Erythroblast (primary cell): ENCODE data around the gene ERICH6B.

Experiments
- DNase-seq, 2 experiments: peaks; one replicate each; lab custom pipeline; 2025; lab: John Stamatoyannopoulos, UW
- GATA1 ChIP-seq: IDR thresholded peaks from 2 replicates; pipeline ENCODE4 v1.6.1; 2011; ENCODE audit warnings: low read depth, mild to moderate bottlenecking, control low read depth, low read length, moderate library complexity
- POLR2A ChIP-seq: IDR thresholded peaks from 2 replicates; pipeline ENCODE4 v1.6.1; 2011; ENCODE audit warnings: mild to moderate bottlenecking, low read length

Gene ERICH6B

DNA sequence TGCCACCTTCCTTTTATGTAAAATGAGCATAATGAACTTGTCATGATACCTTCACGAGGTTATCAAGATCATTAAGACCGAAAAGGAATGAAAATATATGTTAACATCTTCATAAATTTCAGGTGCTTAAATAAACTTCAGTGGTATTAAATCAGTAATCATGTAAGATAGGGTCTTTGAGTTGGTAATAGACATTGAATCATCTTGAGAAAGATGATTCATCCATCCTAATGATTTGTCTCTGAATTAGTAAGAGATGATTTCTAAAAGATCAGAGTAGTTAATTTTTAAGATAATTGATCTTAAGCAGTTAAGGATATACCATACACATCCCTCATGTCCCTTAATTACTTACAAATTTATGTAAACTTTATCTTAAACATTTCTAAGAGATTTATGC is 98.8 kb downstream of the ERICH6B start:
- TF ChIP-seq POLR2A (no peak), GATA1 (no peak)

DNA sequence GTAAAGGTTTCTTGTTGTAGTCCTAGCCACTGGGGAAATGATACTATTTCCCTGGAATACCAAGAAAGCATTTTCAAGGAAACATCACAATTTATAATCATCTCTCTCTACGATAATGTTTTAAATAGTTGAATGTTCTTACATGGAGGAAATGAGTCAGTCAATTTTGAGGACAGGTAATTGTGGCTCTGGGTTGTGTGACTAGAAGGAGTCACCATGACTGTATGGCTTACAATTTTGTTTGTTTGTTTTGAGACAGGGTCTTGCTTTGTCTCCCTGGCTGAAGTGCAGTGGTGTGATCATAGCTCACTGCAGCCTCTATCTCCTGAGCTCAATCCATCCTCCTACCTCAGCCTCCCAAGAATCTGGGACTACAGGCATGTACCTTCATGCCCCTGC is 103.4 kb downstream of the ERICH6B start:
- TF ChIP-seq POLR2A (no peak), GATA1 (no peak)
- no peak for DNase-seq

More for the DNA sequence above, 98.8 kb downstream of the ERICH6B start:
- no peak for DNase-seq

DNA sequence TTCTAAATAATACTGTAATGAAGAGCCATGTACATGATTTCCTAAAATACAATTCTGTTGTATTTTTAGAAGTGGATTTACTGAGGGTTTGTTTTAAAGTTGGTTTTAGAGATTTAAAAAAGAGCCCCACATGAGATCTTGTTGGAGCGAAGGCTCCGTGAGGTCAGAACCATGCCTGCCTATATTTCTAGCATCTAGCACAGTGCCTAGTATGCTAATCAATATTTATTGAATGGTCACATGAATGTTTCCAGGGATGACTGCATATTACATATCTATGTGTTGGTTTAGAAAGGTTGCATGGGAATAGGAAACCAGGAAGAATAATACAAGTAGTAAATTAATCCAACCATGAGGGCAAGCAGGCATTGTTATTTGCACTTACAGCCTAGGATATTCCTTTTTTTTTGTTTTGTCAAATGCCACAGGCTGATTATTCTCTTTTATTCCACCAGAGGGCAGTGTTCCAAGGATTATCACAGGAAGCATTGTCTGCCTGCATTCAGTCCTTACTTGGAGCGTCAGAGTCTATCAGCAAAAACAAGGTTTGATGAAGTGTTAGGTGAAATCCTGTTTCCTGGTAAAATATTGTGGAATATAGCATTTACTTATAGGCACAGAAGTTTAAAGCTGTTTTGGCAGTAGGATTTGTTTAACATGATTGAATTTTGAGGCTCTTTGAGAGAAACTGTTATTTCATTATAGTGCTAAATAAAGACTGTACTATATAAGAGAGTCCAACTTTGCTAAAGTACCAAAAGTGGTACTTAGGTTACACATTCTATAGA is 104.0 kb downstream of the ERICH6B start:
- TF ChIP-seq GATA1 (no peak), POLR2A (no peak)
- DNase-seq: peak; percentile 65 to 73

DNA sequence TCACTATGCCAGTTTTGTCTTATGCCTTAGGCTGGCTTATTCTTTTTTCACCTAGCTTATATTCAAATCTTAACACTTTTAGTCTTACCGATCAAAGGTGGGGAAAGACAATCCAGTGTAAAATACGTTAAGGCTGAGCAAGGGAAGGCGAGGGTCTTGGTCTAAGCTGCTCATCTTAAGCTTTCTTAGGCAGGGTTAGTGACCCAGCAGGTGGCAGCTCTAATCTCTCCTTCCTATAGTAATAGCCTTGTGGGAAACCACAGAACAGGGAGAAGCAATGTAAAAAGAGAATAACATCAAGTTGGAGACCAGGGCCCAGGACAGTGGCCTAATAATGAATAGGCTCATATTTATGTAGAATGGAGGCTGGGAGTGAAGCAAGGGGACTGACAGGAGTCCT is 104.9 kb downstream of the ERICH6B start:
- TF ChIP-seq POLR2A (no peak), GATA1 (no peak)

DNA sequence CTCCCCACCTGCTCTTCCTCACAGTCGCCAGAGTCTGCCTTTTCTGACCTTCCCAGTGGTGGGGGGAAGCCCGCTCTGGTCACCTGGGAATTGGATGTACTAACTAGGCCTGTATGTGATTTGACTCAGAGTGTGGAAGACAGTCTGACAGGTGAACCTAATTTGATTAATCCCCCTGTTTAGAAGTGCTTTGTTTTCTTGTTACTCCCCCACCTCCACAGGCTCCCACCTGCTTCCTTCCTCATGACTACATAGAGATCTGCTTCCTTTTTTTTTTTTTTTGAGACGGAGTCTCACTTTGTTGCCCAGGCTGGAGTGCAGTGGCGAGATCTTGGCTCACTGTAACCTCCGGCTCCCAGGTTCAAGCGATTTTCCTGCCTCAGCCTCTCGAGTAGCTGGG is 106.8 kb downstream of the ERICH6B start:
- TF ChIP-seq POLR2A (no peak), GATA1 (no peak)
- DNase-seq: no peak

More for the DNA sequence above, 104.9 kb downstream of the ERICH6B start:
- no peak for DNase-seq

DNA sequence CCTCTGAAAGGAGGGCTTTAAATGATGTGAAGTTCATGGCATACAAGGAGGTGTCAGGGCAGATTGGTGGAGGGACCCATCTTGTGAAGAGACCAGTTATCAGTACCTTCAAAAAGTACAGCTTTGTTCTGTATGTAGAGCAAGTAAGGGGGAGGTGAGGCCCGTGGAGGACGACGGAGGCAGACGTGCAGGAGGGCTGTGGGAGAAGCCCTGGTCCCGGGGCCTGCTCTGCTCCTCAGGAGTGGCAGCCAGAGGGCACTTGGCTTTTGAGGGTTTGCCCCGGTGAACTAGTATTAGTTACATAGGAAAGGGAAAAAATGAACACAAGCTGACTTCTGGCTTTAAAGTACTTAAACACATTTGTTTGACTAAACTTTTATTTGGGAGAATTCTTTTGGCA is 108.7 kb downstream of the ERICH6B start:
- DNase-seq: no peak
- no peak for TF ChIP-seq GATA1
- TF ChIP-seq POLR2A: no peak

DNA sequence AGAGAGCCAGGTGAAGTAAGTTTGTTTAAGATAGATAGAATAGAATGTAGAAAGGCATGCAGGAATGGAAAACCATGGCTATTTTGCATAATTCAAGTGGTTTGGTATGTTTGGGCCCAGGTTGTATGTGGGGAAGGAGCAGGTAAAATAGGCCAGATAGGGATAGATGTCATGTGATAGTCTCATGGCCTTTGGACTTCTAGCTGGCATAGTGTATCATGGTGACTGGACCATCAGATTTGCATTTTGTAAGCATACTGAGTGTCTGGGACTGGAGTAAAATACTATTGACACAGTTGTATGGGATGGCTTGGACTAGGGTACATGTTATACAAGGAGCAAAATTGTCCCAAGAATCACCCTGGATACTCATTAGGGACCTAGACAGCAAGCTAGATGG is 111.9 kb downstream of the ERICH6B start:
- no peak for DNase-seq
- TF ChIP-seq GATA1 (no peak), POLR2A (no peak)

DNA sequence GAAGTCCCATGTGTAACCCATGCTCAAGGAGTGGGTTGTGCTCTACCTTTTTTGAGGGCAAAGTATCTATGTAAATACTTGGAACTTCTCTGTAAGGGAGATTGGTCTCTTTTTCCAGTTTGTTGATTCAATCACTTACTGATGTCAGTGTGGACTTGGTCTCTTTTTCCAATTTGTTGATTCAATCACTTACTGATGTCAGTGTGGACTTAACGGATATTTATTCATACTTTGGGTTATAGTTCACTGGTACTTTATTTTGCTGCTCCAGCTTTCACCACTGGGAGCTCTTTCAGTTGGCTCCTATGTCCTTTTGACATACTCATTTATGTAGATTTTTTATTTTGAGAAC is 114.4 kb downstream of the ERICH6B start:
- DNase-seq: no peak
- no peak for TF ChIP-seq GATA1
- TF ChIP-seq POLR2A: no peak

DNA sequence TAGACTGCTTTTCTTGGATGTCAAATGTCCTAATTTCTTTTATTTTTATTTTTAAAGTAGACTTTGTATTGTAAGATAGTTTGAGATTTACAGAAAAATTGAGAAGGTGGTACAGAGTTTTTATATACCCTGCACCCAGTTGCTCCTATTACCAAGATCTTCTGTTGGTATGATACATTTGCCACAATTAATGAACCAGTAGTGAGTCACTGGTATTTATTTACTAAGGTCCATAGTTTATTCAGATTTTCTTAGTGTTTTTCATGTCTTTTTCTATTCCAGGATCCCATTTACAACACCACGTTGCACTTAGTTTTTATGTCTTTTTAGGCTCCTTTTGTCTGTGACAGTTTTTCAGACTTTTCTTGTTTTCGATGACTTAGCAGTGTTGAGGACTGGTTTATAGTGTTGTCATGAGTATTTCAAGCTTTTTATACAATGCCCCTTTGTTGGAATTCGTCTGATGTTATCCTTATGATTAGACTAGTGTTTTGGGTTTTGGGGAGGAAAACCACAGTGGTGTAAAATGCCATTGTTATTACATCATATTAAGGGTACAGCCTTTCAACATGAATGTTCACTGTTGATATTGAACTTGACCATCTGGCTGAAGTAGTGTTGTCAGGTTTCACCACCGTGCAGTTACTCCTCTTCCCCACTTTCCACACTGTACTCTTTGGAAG is 114.9 kb downstream of the ERICH6B start:
- TF ChIP-seq POLR2A (no peak), GATA1 (no peak)
- DNase-seq: peak; percentile 7 to 18

DNA sequence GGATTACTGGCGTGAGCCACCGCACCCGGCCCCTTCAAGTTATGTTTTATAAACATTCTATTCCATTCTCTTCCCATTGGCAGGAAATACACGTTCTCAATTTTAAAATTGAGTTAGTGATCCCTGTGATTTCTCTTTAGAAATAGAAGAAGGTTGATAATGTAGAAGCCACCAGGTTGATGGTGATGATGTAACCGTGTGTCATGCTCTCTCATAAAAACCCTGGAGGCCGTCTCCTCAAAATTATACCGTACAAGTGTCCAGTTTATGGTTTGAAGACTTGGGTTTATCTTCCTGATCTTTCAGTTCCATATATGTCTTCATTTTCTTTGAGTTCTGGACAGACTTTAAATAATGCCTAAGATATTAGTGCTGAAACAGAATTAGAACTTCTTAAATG is 118.6 kb downstream of the ERICH6B start:
- no peak for DNase-seq

DNA sequence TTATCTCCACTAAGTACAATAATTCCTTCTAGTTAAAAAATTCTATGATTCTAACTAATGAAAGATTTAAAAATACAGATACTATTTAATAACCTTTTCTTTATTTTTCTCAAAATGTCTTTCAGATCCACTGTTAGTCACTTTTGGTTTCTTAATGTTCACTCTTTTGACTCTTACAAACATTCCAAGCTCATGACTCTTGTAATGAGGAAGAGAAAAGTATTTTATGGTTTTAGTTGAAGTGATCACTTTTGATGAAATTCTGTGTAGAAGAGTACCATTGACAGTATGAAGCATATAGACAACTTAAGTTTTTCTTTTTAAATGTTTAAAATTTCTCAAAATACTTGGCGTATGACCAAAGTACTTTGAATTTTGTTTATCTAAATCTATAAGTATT is 123.0 kb downstream of the ERICH6B start:
- DNase-seq: no peak
- no peak for TF ChIP-seq GATA1
- TF ChIP-seq POLR2A: no peak

More for the DNA sequence above, 118.6 kb downstream of the ERICH6B start:
- TF ChIP-seq GATA1 (no peak), POLR2A (no peak)
